HepG2 (cell line): ENCODE results near the gene BAZ1A. TPM values are rescaled to one million over a fixed set of nuclear protein-coding genes. Genes with fewer than 3 reads are reported as not detected.

Experiments
- ATAC-seq: fragments of 200-7000 bp; cut with Tn5 transposase; 3 replicates; pipeline ENCODE4 v1.9.1; 2020; ENCODE audit warnings: mild to moderate bottlenecking, moderate library complexity
- BruUV-seq: library from RNA; stranded (reverse); fragments of 400-500 nt; replicated peaks from 2 replicates; lab custom pipeline; 2021; lab: Mats Ljungman, UMichigan
- CTCF ChIA-PET: fragments of 300-600 bp; formaldehyde crosslinking; extraction: SDS; loops from one replicate; lab custom pipeline; 2021; ENCODE audit warnings: low total read pairs, inconsistent platforms, low intra/inter-chr PET ratio; lab: Yijun Ruan, JAX
- POLR2A ChIA-PET: fragments of 350-600 bp; sonication (Branson Sonifier 250); formaldehyde crosslinking; loops from one replicate; lab custom pipeline; 2020; ENCODE audit warnings: antibody characterized with exemption, inconsistent platforms; lab: Yijun Ruan, JAX
- DNase-seq: peaks from one replicate; pipeline ENCODE4 v3.0.0-alpha.2; 2015; ENCODE audit warnings: low spot score
- FAIRE-seq: peaks from 3 replicates; lab custom pipeline; 2011; peaks lifted over from hg19 to GRCh38; lab: Jason Lieb, UNC
- H2AFZ ChIP-seq: one replicate; pipeline ENCODE4 v1.6.1; 2011; ENCODE audit warnings: low read length, inconsistent platforms
- H3K27ac ChIP-seq: fragments of 300-600 bp; 3 replicates; pipeline ENCODE4 v1.8.0; 2011; ENCODE audit warnings: mixed run types, mild to moderate bottlenecking, mixed read lengths, low read length, inconsistent platforms; ENCODE audit not compliant: insufficient read depth; ENCODE audit errors: extremely low read length
- H3K27me3 ChIP-seq, 2 experiments: fragments of 200-600 bp in 1 of 2; 2 replicates in 1 of 2; 3 replicates in 1 of 2; pipeline versions ENCODE4 v1.6.0 to v1.8.0; 2011; ENCODE audit warnings: low read length in 2 of 2, mild to moderate bottlenecking in 2 of 2, moderate library complexity in 2 of 2, inconsistent platforms in 1 of 2; ENCODE audit not compliant: insufficient read depth in 2 of 2, control insufficient read depth in 1 of 2
- H3K36me3 ChIP-seq, 2 experiments: fragments of 200-600 bp in 1 of 2; replicated peaks in 1 of 2; 2 replicates in 1 of 2; 3 replicates in 1 of 2; pipeline versions ENCODE4 v1.5.1 to v1.8.0; 2011; ENCODE audit warnings: low read length in 2 of 2, inconsistent platforms in 1 of 2; ENCODE audit not compliant: insufficient read depth in 2 of 2, control insufficient read depth in 1 of 2
- H3K4me1 ChIP-seq: 2 replicates; pipeline ENCODE4 v1.5.1; 2012; ENCODE audit warnings: low read length, inconsistent platforms; ENCODE audit not compliant: insufficient read depth
- H3K4me2 ChIP-seq: 2 replicates; pipeline ENCODE4 v1.6.0; 2011; ENCODE audit warnings: low read depth, low read length, inconsistent platforms
- H3K4me3 ChIP-seq, 3 experiments: fragments of 200-600 bp in 1 of 3; sonication (generic), shearing (Covaris generic) in 1 of 3; replicated peaks in 1 of 3; 2 replicates each; pipeline ENCODE4 v1.5.1; 2011 to 2016; ENCODE audit warnings: low read length in 3 of 3, inconsistent platforms in 2 of 3, low read depth in 2 of 3, mild to moderate bottlenecking in 2 of 3, control low read depth in 1 of 3, mixed read lengths in 1 of 3; ENCODE audit not compliant: insufficient read depth in 1 of 3
- H3K79me2 ChIP-seq: one replicate; pipeline ENCODE4 v1.6.1; 2011; ENCODE audit warnings: low read length, inconsistent platforms; ENCODE audit not compliant: insufficient read depth
- H3K9ac ChIP-seq: 2 replicates; pipeline ENCODE4 v1.6.0; 2011; ENCODE audit warnings: mild to moderate bottlenecking, low read depth, low read length, inconsistent platforms; ENCODE audit not compliant: insufficient read depth
- H3K9me3 ChIP-seq: 2 replicates; pipeline ENCODE4 v1.5.1; 2012; ENCODE audit warnings: mild to moderate bottlenecking, low read length
- H4K20me1 ChIP-seq: 2 replicates; pipeline ENCODE4 v1.6.0; 2011; ENCODE audit warnings: inconsistent platforms, mild to moderate bottlenecking, low read length, moderate library complexity; ENCODE audit not compliant: insufficient read depth
- AKAP8 ChIP-seq: sonication (generic); formaldehyde crosslinking; IDR thresholded peaks from 2 replicates; pipeline ENCODE4 v1.5.1; 2020; ENCODE audit warnings: mild to moderate bottlenecking, missing genetic modification reagents
- ATRX ChIP-seq: sonication (generic); formaldehyde crosslinking; IDR thresholded peaks from 2 replicates; pipeline ENCODE4 v1.4.0; 2020; ENCODE audit warnings: missing genetic modification reagents, borderline replicate concordance
- DMAP1 ChIP-seq: IDR thresholded peaks from 2 replicates; pipeline ENCODE4 v1.6.1; 2016
- FOXK2 ChIP-seq: fragments of 450-650 bp; IDR thresholded peaks from 2 replicates; pipeline ENCODE4 v1.6.1; 2016
- KLF13 ChIP-seq: sonication (generic); formaldehyde crosslinking; IDR thresholded peaks from 2 replicates; pipeline ENCODE4 v1.4.0; 2020; ENCODE audit warnings: mild to moderate bottlenecking, missing genetic modification reagents
- MEIS1 ChIP-seq: sonication (generic); formaldehyde crosslinking; IDR thresholded peaks from 2 replicates; pipeline ENCODE4 v1.9.0; 2021; ENCODE audit warnings: mild to moderate bottlenecking, missing genetic modification reagents, moderate library complexity, borderline replicate concordance
- MYC ChIP-seq: sonication (generic); formaldehyde crosslinking; IDR thresholded peaks from 2 replicates; pipeline ENCODE4 v1.9.0; 2021; ENCODE audit warnings: missing genetic modification reagents, borderline replicate concordance
- RAD21 ChIP-seq: fragments of 450-650 bp; formaldehyde crosslinking; IDR thresholded peaks from 2 replicates; pipeline ENCODE4 v1.5.0; 2020; ENCODE audit warnings: mild to moderate bottlenecking
- SRSF1 ChIP-seq: fragments of 200-400 bp; formaldehyde crosslinking; optimal IDR thresholded peaks from 2 replicates; pipeline ENCODE3; 2017; ENCODE audit warnings: mild to moderate bottlenecking, low read depth, low read length, moderate library complexity
- SRY ChIP-seq: sonication (generic); formaldehyde crosslinking; IDR thresholded peaks from 2 replicates; pipeline ENCODE4 v1.8.0; 2022; ENCODE audit warnings: mild to moderate bottlenecking, missing genetic modification reagents
- TCF7 ChIP-seq: sonication (generic); IDR thresholded peaks from 2 replicates; pipeline ENCODE4 v1.6.1; 2016; ENCODE audit warnings: antibody characterized with exemption, low read depth
- ZC3H13 ChIP-seq: sonication (generic); formaldehyde crosslinking; IDR thresholded peaks from 2 replicates; pipeline ENCODE4 v1.8.1; 2023; ENCODE audit warnings: mild to moderate bottlenecking, missing genetic modification reagents, moderate library complexity
- ZFP36L2 ChIP-seq: sonication (generic); formaldehyde crosslinking; IDR thresholded peaks from 2 replicates; pipeline ENCODE4 v1.4.0; 2020; ENCODE audit warnings: missing genetic modification reagents
- ZNF235 ChIP-seq: sonication (generic); formaldehyde crosslinking; IDR thresholded peaks from 2 replicates; pipeline ENCODE4 v1.8.1; 2023; ENCODE audit warnings: mild to moderate bottlenecking, missing genetic modification reagents, borderline replicate concordance
- ZNF382 ChIP-seq: sonication (generic); formaldehyde crosslinking; IDR thresholded peaks from 2 replicates; pipeline ENCODE4 v1.5.0; 2020; ENCODE audit warnings: missing genetic modification reagents, mild to moderate bottlenecking, borderline replicate concordance
- ZNF562 ChIP-seq: sonication (generic); formaldehyde crosslinking; IDR thresholded peaks from 2 replicates; pipeline ENCODE4 v1.8.0; 2022; ENCODE audit warnings: missing genetic modification reagents, borderline replicate concordance
- ZNF766 ChIP-seq: sonication (generic); formaldehyde crosslinking; IDR thresholded peaks from 2 replicates; pipeline ENCODE4 v1.5.0; 2020; ENCODE audit warnings: missing genetic modification reagents, borderline replicate concordance
- WGBS: methylation state at CpG from one replicate; pipeline ENCODE4 v1.1.6; 2017; ENCODE audit warnings: low lambda C conversion rate; 5-methylcytosine and 5-hydroxymethylcytosine counted together
- in situ Hi-C: cut with HindIII; loops from 2 replicates; pipeline ENCODE4 v1.10.0; 2017; ENCODE audit warnings: low pct_unique_long_range_greater_than_20kb; ENCODE audit not compliant: extremely low pct_ligation_motif_present
- intact Hi-C: fragments of 100-400 bp; cut with micrococcal nuclease; formaldehyde crosslinking; loops from one replicate; pipeline ENCODE4 v1.10.0; 2022; ENCODE audit not compliant: unreplicated experiment
- polyA plus RNA-seq, 8 experiments: library from polyadenylated mRNA; depleted of rRNA in 3 of 8; stranded (reverse) in 7 of 8; unstranded in 1 of 8; fragments of >200 nt; fragmentation: Illumina TruSeq in 4 of 8; extraction: Trizol in 4 of 8; gene quantifications; 2 replicates each; pipeline versions ENCODE4 v1.2.1 to v1.2.3, GENCODE V29; 2011 to 2016; ENCODE audit warnings: low read depth in 4 of 8, missing spikeins in 1 of 8, mixed read lengths in 1 of 8; ENCODE audit not compliant: insufficient read depth in 1 of 8
- total RNA-seq, 5 experiments: library from RNA; depleted of rRNA; stranded (reverse); fragments of >200 nt; fragmentation: Illumina TruSeq; extraction: Trizol; gene quantifications; 2 replicates each; pipeline ENCODE4 v1.2.3, GENCODE V29; 2016; ENCODE audit warnings: low read depth in 1 of 5
- TF ChIP-seq, protein P1 (sequence below): sonication (generic); formaldehyde crosslinking; IDR thresholded peaks from 2 replicates; pipeline ENCODE4 v1.4.0; 2020; ENCODE audit warnings: mild to moderate bottlenecking, missing genetic modification reagents

BAZ1A gene
- total and polyA plus RNA-seq, 2 of the 13 experiments (the other 11 are each of a cell fraction or from before 2014, with no cell fraction given), result 20.9 to 56.8 TPM

DNA sequence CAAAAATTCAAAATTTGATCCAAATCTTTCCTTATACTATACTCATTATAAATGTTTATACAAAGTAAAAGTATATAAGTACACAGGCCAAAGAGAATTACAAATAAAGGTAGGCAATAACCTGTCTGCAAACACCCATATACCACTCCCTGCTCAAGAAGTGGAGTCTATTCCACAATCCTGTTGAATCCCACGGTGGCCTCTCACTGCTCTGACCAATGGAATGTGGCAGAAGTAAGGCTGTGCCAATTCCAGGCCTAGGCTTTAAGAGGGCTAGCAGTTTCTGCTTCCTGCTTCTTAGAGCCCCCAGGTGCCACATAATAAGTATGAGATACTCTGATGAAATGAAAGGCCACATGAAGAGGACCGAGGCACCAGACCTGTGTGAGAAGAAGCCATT lies 80.9 kb downstream of the BAZ1A start:
- Histone ChIP-seq H3K36me3 (peaks cover 3 to 30% of the 10 kb centered on the region in 2 experiments; a peak in 4 of 5 replicates), H3K4me3 (no peak overlapping the region), H3K27me3 (no peaks in the 10 kb centered on the region), H3K4me2 (no peak overlapping the region), H4K20me1 (no peaks in the 10 kb centered on the region), H3K9ac (no peak overlapping the region), H2AFZ (no peak overlapping the region), H3K27ac (no peak overlapping the region), H3K4me1 (peaks cover 12% of the 10 kb centered on the region), H3K79me2 (no peaks in the 10 kb centered on the region), H3K9me3 (no peaks in the 10 kb centered on the region)
- BruUV-seq, result no TSS peak
- CTCF ChIA-PET, result no interaction called here
- POLR2A ChIA-PET, result no interaction called here
- FAIRE-seq (no peak), ATAC-seq (no peak), DNase-seq (no peak)
- in situ Hi-C loops, result no loop called here
- 95% methylated on average over 2 of the region's 2 CpGs for WGBS
- intact Hi-C loops, result no loop called here
- TF ChIP-seq ZNF562 (CRISPR knock-in tag) (no peak), ZC3H13 (CRISPR knock-in tag) (no peak), MEIS1 (CRISPR knock-in tag) (no peak), AKAP8 (CRISPR knock-in tag) (no peak), MYC (CRISPR knock-in tag) (no peak), SRY (CRISPR knock-in tag) (no peak), TCF7 (no peak), ZNF235 (no peak), SRSF1 (no peak), ZNF766 (CRISPR knock-in tag) (no peak), FOXK2 (no peak), DMAP1 (CRISPR knock-in tag) (no peak), RAD21 (CRISPR knock-in tag) (no peak), ATRX (CRISPR knock-in tag) (no peak), KLF13 (CRISPR knock-in tag) (no peak), ZNF382 (CRISPR knock-in tag) (no peak), ZFP36L2 (no peak)
- TF ChIP-seq, protein P1, sequence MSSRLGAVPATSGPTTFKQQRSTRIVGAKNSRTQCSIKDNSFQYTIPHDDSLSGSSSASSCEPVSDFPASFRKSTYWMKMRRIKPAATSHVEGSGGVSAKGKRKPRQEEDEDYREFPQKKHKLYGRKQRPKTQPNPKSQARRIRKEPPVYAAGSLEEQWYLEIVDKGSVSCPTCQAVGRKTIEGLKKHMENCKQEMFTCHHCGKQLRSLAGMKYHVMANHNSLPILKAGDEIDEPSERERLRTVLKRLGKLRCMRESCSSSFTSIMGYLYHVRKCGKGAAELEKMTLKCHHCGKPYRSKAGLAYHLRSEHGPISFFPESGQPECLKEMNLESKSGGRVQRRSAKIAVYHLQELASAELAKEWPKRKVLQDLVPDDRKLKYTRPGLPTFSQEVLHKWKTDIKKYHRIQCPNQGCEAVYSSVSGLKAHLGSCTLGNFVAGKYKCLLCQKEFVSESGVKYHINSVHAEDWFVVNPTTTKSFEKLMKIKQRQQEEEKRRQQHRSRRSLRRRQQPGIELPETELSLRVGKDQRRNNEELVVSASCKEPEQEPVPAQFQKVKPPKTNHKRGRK (CRISPR knock-in tag), result no peak
